Ectodermal cell (in vitro differentiated cells): ENCODE data around the gene AKAP3.

Source experiments
- H3K27ac ChIP-seq: 2 replicates; pipeline ENCODE4 v1.7.0; 2013; ENCODE audit warnings: mild to moderate bottlenecking, low read depth, low read length; ENCODE audit not compliant: insufficient read depth, poor library complexity, severe bottlenecking
- H3K27me3 ChIP-seq: 2 replicates; pipeline ENCODE4 v1.7.0; 2013; ENCODE audit warnings: mild to moderate bottlenecking, low read length; ENCODE audit not compliant: insufficient read depth, control insufficient read depth, poor library complexity, severe bottlenecking
- H3K36me3 ChIP-seq: one replicate; pipeline ENCODE4 v1.7.0; 2013; ENCODE audit warnings: low read length; ENCODE audit not compliant: control insufficient read depth, insufficient read depth
- H3K4me1 ChIP-seq: one replicate; pipeline ENCODE4 v1.7.0; 2013; ENCODE audit warnings: low read length; ENCODE audit not compliant: control insufficient read depth, insufficient read depth
- H3K4me3 ChIP-seq: 2 replicates; pipeline ENCODE4 v1.7.0; 2013; ENCODE audit warnings: low read depth, low read length, control low read depth; ENCODE audit not compliant: insufficient read depth
- H3K9me3 ChIP-seq: 2 replicates; pipeline ENCODE4 v1.7.0; 2013; ENCODE audit warnings: mild to moderate bottlenecking, low read length, moderate library complexity; ENCODE audit not compliant: control insufficient read depth
- WGBS, 2 experiments: methylation state at CpG; one replicate each; pipeline ENCODE4 v1.1.7; 2013; ENCODE audit warnings: missing lambda C conversion rate in 2 of 2; 5-methylcytosine and 5-hydroxymethylcytosine counted together

AKAP3 gene

DNA sequence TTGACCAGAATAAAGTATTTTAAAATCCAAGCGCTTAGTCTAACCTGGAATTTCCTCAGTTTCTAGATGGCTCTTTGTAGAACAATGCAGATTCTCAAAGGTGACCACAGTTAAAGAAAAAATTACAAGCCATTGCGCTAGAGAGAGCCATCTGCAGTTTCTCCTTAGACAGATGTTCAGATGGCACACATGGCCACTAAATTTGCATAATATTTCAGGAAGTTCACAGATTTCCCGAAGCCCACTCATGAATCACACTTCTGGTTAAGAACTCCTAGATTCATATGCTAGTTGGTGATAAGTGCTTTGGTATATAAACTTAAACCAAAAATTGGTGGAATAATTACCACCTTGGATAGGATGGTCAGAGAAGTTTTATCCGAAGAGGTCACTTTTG, 749 bp downstream of the AKAP3 start:
- Histone ChIP-seq H3K27me3 (no peaks in the 10 kb centered on the region), H3K4me1 (peaks cover 10% of the 10 kb centered on the region), H3K4me3 (peak overlapping the region; percentile 68), H3K27ac (no peak overlapping the region), H3K36me3 (no peaks in the 10 kb centered on the region), H3K9me3 (no peaks in the 10 kb centered on the region)
- 74 to 75% methylated on average over 3 to 4 of the region's 4 CpGs for WGBS, 2 experiments

- H3K27me3 ChIP-seq: no peaks in the 10 kb centered on the region
- H3K36me3 ChIP-seq: no peaks in the 10 kb centered on the region
- H3K4me1 ChIP-seq: peaks cover 8% of the 10 kb centered on the region
- WGBS, 2 experiments: 77 to 92% methylated on average over 1 of the region's 1 CpG
- no peak overlapping the region for H3K4me3 ChIP-seq
- no peaks in the 10 kb centered on the region for H3K9me3 ChIP-seq
- no peak overlapping the region for H3K27ac ChIP-seq
Observed at GRCh38 chr12:4645023-4645422, 3.8 kb downstream of the AKAP3 start.

- H3K4me1 ChIP-seq: peaks cover 6% of the 10 kb centered on the region
Observed at GRCh38 chr12:4643747-4644146, 5.1 kb downstream of the AKAP3 start.

DNA sequence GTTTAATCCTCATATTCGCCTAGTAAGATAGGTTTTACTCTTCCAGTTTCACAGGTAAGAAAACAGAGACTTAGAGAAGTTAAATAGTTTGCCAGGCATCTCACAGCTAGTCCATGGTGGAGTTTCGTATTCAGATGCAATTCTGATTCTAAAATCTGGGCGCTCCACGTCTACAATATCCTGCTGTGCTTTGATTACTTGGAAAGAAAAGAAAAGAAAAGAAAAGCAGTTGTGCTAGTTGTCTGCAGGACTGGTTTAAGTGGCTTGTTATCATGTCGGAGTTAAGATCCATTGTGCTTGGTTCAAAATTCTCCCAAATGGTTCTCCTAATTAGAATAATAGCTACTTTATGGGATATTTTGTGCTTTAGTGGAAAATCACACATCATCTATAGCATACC, 18.6 kb downstream of the AKAP3 start:
- H3K27ac ChIP-seq: no peak overlapping the region
- H3K4me3 ChIP-seq: no peak overlapping the region
- H3K36me3 ChIP-seq: no peaks in the 10 kb centered on the region
- H3K9me3 ChIP-seq: no peaks in the 10 kb centered on the region
- no peaks in the 10 kb centered on the region for H3K27me3 ChIP-seq
- WGBS, 2 experiments: 21 to 28% methylated on average over 5 of the region's 5 CpGs
- H3K4me1 ChIP-seq: no peaks in the 10 kb centered on the region

More at GRCh38 chr12:4643747-4644146, 5.1 kb downstream of the AKAP3 start:
- no peaks in the 10 kb centered on the region for H3K36me3 ChIP-seq
- 85 to 89% methylated on average over 6 of the region's 6 CpGs for WGBS, 2 experiments
- H3K27me3 ChIP-seq: no peaks in the 10 kb centered on the region
- H3K9me3 ChIP-seq: no peaks in the 10 kb centered on the region
- H3K4me3 ChIP-seq: no peak overlapping the region
- H3K27ac ChIP-seq: no peak overlapping the region

DNA sequence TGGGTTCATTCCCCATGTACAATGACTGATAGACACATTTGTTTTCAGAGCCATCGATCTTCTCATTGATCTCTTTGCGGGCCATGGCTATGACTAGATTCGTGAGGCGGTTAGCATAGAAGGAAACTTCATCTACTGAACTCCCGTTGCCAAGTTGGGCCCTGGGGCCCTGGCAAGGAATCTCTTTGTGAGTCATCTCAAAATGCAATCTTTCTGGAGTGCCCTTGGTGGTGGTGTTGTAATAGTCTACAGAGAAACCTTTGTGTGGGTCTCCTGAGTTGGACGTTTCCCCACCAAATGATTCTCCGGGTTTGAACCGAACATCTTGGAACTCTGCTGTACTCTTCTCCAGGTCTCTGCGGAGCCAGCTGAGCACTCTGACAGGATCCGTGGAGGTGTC, 20.4 kb downstream of the AKAP3 start:
- H3K27me3 ChIP-seq: no peaks in the 10 kb centered on the region
- H3K9me3 ChIP-seq: no peaks in the 10 kb centered on the region
- H3K4me3 ChIP-seq: no peak overlapping the region
- WGBS, 2 experiments: 94 to 95% methylated on average over 10 of the region's 10 CpGs
- no peaks in the 10 kb centered on the region for H3K36me3 ChIP-seq
- H3K27ac ChIP-seq: no peak overlapping the region
- H3K4me1 ChIP-seq: no peaks in the 10 kb centered on the region

DNA sequence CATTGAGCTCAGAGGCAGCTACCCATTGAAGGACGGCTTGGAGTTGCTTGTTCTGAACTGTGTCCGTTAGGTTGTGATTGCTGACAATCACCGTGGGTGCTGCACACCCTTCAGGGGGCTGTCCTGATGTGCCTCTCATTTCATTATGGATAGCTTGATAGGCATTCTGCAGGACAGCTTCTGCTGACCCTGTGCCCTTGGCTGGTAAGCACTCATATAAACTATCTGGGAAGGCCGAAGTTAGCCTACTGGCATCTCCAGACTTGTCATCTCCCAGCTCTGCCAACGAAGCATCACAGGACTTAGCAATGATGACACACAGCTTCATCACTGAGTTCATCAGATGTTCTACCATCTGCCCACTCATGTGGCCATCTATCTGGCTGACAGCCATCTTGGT, 22.3 kb downstream of the AKAP3 start:
- no peak overlapping the region for H3K27ac ChIP-seq
- WGBS, 2 experiments: 92 to 95% methylated on average over 5 of the region's 5 CpGs
- H3K27me3 ChIP-seq: no peaks in the 10 kb centered on the region
- H3K4me3 ChIP-seq: no peak overlapping the region
- no peaks in the 10 kb centered on the region for H3K4me1 ChIP-seq
- no peaks in the 10 kb centered on the region for H3K9me3 ChIP-seq
- H3K36me3 ChIP-seq: no peaks in the 10 kb centered on the region

DNA sequence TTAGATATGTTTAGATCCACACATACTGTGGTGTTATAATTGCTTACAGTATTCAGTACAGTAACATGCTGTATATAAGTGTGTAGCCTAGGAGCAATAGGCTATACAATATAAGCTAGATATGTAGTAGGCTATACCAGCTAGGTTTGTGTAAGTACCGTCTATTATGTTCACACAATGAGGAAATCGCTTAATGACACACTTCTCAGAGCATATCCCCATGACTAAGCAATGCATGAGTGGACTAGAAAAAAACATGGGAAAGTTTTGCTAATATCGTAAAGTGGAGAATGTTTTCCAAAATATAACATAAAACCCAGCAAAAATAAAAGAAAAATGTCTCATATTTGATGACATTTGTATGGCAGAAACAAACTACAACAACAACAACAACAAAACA, 27.3 kb downstream of the AKAP3 start:
- WGBS, 2 experiments: 97 to 100% methylated on average over 2 to 3 of the region's 3 CpGs
- Histone ChIP-seq H3K36me3 (no peaks in the 10 kb centered on the region), H3K27me3 (no peaks in the 10 kb centered on the region), H3K4me1 (no peaks in the 10 kb centered on the region), H3K9me3 (no peaks in the 10 kb centered on the region), H3K27ac (no peak overlapping the region), H3K4me3 (no peak overlapping the region)

DNA sequence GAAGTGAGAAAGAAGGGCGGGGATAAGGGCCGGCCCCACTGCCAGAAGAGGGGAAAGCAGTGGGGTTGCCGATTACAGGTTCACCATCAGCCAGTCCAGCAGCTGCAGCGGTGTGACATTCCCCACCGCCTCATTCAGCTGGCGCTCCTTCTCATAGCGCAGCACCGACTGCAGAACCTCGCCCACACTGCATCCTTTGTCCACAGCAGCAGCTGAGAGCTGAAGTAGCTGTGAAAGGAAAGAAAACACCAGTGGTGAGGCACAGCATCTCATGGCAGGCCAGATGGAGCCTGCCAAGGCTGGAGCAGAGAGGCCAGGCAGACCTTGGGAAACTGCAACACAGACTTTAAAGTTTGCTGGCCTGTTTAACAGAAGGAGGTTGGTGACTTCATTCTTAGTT, 33.2 kb downstream of the AKAP3 start:
- no peak overlapping the region for H3K27ac ChIP-seq
- H3K27me3 ChIP-seq: no peaks in the 10 kb centered on the region
- no peaks in the 10 kb centered on the region for H3K4me1 ChIP-seq
- no peaks in the 10 kb centered on the region for H3K9me3 ChIP-seq
- no peak overlapping the region for H3K4me3 ChIP-seq
- H3K36me3 ChIP-seq: no peaks in the 10 kb centered on the region
- 93 to 95% methylated on average over 9 of the region's 9 CpGs for WGBS, 2 experiments

DNA sequence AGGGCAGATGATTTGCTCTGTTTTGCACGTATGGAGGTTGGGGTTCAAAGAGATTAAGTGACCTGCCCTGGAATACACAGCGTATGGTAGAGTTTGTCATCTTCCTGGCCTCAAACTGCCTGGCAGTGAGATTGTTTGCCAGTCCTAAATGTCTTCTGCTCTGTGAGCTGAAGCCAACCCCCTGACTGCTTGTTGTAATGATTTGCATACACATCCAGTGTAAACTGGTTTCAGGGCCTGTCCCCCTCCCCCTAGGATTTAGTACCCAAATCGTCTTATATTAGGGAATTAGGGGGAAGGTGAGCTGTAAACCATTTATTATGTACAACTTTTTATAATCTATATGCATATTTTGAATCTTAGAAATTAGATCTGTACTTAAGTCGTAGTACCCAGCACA, 38.4 kb downstream of the AKAP3 start:
- WGBS, 2 experiments: 94% methylated on average over 3 of the region's 4 CpGs
- Histone ChIP-seq H3K36me3 (no peaks in the 10 kb centered on the region), H3K27ac (no peak overlapping the region), H3K27me3 (no peaks in the 10 kb centered on the region), H3K4me1 (no peaks in the 10 kb centered on the region), H3K4me3 (no peak overlapping the region), H3K9me3 (no peaks in the 10 kb centered on the region)

GRCh38 chr12:4609071-4609470, 39.8 kb downstream of the AKAP3 start:
- H3K9me3 ChIP-seq: no peaks in the 10 kb centered on the region
- 95 to 97% methylated on average over 7 to 9 of the region's 9 CpGs for WGBS, 2 experiments
- no peak overlapping the region for H3K27ac ChIP-seq
- H3K4me1 ChIP-seq: no peaks in the 10 kb centered on the region
- no peak overlapping the region for H3K4me3 ChIP-seq
- no peaks in the 10 kb centered on the region for H3K27me3 ChIP-seq
- no peaks in the 10 kb centered on the region for H3K36me3 ChIP-seq

- H3K27ac ChIP-seq: no peak overlapping the region
- no peaks in the 10 kb centered on the region for H3K36me3 ChIP-seq
- WGBS, 2 experiments: 89 to 95% methylated on average over 3 of the region's 3 CpGs
- no peaks in the 10 kb centered on the region for H3K27me3 ChIP-seq
- no peaks in the 10 kb centered on the region for H3K9me3 ChIP-seq
- H3K4me3 ChIP-seq: no peak overlapping the region
- H3K4me1 ChIP-seq: no peaks in the 10 kb centered on the region
Observed at GRCh38 chr12:4607056-4607455, 41.8 kb downstream of the AKAP3 start.
